A549 (cell line): Measurements from ENCODE around the gene ELFN1.

Experiments used
- JUNB ChIP-seq: fragments of >200 bp; sonication (Bioruptor Twin); formaldehyde crosslinking; IDR thresholded peaks from 2 replicates; pipeline ENCODE4 v1.6.1; 2016
- POLR2A ChIP-seq: IDR thresholded peaks from 2 replicates; pipeline ENCODE4 v1.6.1; 2012; ENCODE audit warnings: mild to moderate bottlenecking, low read length
- POLR2AphosphoS2 ChIP-seq: conservative IDR thresholded peaks from 2 replicates; pipeline ENCODE4 v1.6.1; 2012; ENCODE audit warnings: low read length, improper control_type of control experiment, inconsistent platforms
- TF ChIP-seq, protein P1 (sequence below): fragments of >200 bp; sonication (Bioruptor Twin); formaldehyde crosslinking; IDR thresholded peaks from 3 replicates; pipeline ENCODE4 v1.5.1; 2016

DNA sequence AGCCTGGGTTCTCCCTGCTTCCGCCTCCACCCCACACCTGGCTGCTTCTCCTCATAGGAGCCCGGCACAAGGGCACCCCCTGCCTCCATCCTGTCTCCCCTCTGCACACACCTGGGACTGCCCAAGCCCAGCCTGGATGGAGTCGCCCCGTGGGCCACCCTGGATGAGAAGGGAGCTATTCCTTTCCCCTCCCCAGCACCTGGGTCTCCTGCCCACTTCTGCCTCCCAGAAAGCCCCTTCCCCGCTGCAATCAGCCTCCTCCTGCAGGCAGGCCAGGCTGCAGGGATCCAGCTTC, 45.2 kb downstream of the ELFN1 start:
- TF ChIP-seq POLR2AphosphoS2 (no peak), POLR2A (no peak), JUNB (no peak)
- TF ChIP-seq, protein P1, sequence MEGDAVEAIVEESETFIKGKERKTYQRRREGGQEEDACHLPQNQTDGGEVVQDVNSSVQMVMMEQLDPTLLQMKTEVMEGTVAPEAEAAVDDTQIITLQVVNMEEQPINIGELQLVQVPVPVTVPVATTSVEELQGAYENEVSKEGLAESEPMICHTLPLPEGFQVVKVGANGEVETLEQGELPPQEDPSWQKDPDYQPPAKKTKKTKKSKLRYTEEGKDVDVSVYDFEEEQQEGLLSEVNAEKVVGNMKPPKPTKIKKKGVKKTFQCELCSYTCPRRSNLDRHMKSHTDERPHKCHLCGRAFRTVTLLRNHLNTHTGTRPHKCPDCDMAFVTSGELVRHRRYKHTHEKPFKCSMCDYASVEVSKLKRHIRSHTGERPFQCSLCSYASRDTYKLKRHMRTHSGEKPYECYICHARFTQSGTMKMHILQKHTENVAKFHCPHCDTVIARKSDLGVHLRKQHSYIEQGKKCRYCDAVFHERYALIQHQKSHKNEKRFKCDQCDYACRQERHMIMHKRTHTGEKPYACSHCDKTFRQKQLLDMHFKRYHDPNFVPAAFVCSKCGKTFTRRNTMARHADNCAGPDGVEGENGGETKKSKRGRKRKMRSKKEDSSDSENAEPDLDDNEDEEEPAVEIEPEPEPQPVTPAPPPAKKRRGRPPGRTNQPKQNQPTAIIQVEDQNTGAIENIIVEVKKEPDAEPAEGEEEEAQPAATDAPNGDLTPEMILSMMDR: no peak
